Stimulated activated naive CD8-positive, alpha-beta T cell treated with anti-CD3 and anti-CD28 coated beads, Interleukin-15, Interleukin-2, amounts not matched to agents 100 ng/mL and 50 ng/mL, for 24 hours (primary cell): ENCODE measurements around the gene CACNG8.
"Not testable (repeated sequence)": the region's sequence is repeated elsewhere in the genome, so short reads cannot be mapped to it uniquely, and the experiment has no call there.

ENCODE experiments used
- H3K27ac Mint-ChIP-seq: one replicate; pipeline ENCODE4 v1.8.0; 2021; ENCODE audit warnings: mild to moderate bottlenecking, mixed read lengths
- H3K27me3 Mint-ChIP-seq: one replicate; pipeline ENCODE4 v1.8.0; 2021; ENCODE audit warnings: mixed read lengths
- H3K36me3 Mint-ChIP-seq: one replicate; pipeline ENCODE4 v1.8.0; 2021; ENCODE audit warnings: low read depth, mixed read lengths
- H3K4me1 Mint-ChIP-seq: one replicate; pipeline ENCODE4 v1.8.0; 2021; ENCODE audit warnings: low read depth, mixed read lengths
- H3K4me3 Mint-ChIP-seq: one replicate; pipeline ENCODE4 v1.8.0; 2021; ENCODE audit warnings: mild to moderate bottlenecking, mixed read lengths
- H3K9me3 Mint-ChIP-seq: one replicate; pipeline ENCODE4 v1.8.0; 2021; ENCODE audit warnings: mixed read lengths

CACNG8 gene

GRCh38 chr19:53962887-53963431, at the start of gene CACNG8:
Gene CACNG8 (plus strand): TSS chr19:53962937.
- Mint-ChIP-seq H3K9me3 (no peaks in the 10 kb centered on the region), H3K36me3 (no peaks in the 10 kb centered on the region), H3K27me3 (peaks cover 74% of the 10 kb centered on the region), H3K4me3 (no peak within 1 kb of the TSS), H3K4me1 (no peaks in the 10 kb centered on the region), H3K27ac (no peak within 1 kb of the TSS)

- H3K4me1 Mint-ChIP-seq, result no peaks in the 10 kb centered on the region
- H3K9me3 Mint-ChIP-seq, result no peaks in the 10 kb centered on the region
- no peak overlapping the region for H3K4me3 Mint-ChIP-seq
- H3K27me3 Mint-ChIP-seq, result peaks cover 39% of the 10 kb centered on the region
- H3K27ac Mint-ChIP-seq, result no peak overlapping the region
- H3K36me3 Mint-ChIP-seq, result no peaks in the 10 kb centered on the region
Observed at GRCh38 chr19:53915000-53915399, 47.7 kb upstream of the CACNG8 start.

- peaks cover 30% of the 10 kb centered on the region for H3K27me3 Mint-ChIP-seq
Observed at GRCh38 chr19:53916004-53916403, 46.7 kb upstream of the CACNG8 start.

GRCh38 chr19:53917356-53917755, 45.4 kb upstream of the CACNG8 start:
- Mint-ChIP-seq H3K9me3 (no peaks in the 10 kb centered on the region), H3K4me1 (no peaks in the 10 kb centered on the region), H3K27me3 (peaks cover 17% of the 10 kb centered on the region), H3K4me3 (no peak overlapping the region), H3K27ac (no peak overlapping the region), H3K36me3 (no peaks in the 10 kb centered on the region)

More at GRCh38 chr19:53916004-53916403, 46.7 kb upstream of the CACNG8 start:
- no peaks in the 10 kb centered on the region for H3K36me3 Mint-ChIP-seq
- H3K27ac Mint-ChIP-seq, result no peak overlapping the region
- H3K4me1 Mint-ChIP-seq, result no peaks in the 10 kb centered on the region
- H3K4me3 Mint-ChIP-seq, result no peak overlapping the region
- no peaks in the 10 kb centered on the region for H3K9me3 Mint-ChIP-seq

- Mint-ChIP-seq H3K4me3 (no peak overlapping the region), H3K27me3 (peaks cover 6% of the 10 kb centered on the region), H3K36me3 (no peaks in the 10 kb centered on the region), H3K27ac (no peak overlapping the region), H3K4me1 (no peaks in the 10 kb centered on the region), H3K9me3 (peaks cover 10% of the 10 kb centered on the region)
Observed at GRCh38 chr19:53927739-53928138, 35.0 kb upstream of the CACNG8 start.

GRCh38 chr19:53936029-53936428, 26.7 kb upstream of the CACNG8 start:
- Mint-ChIP-seq H3K27me3 (peaks cover 30% of the 10 kb centered on the region), H3K36me3 (no peaks in the 10 kb centered on the region), H3K9me3 (no peaks in the 10 kb centered on the region), H3K4me1 (no peaks in the 10 kb centered on the region), H3K27ac (no peak overlapping the region), H3K4me3 (no peak overlapping the region)

- Mint-ChIP-seq H3K27ac (no peak overlapping the region), H3K4me3 (no peak overlapping the region), H3K27me3 (peaks cover 65% of the 10 kb centered on the region), H3K36me3 (no peaks in the 10 kb centered on the region), H3K9me3 (no peaks in the 10 kb centered on the region), H3K4me1 (no peaks in the 10 kb centered on the region)
Observed at GRCh38 chr19:53942001-53942786, 20.5 kb upstream of the CACNG8 start.

GRCh38 chr19:53944416-53944815, 18.3 kb upstream of the CACNG8 start:
- H3K36me3 Mint-ChIP-seq, result no peaks in the 10 kb centered on the region
- no peak overlapping the region for H3K27ac Mint-ChIP-seq
- H3K4me1 Mint-ChIP-seq, result no peaks in the 10 kb centered on the region
- H3K9me3 Mint-ChIP-seq, result no peaks in the 10 kb centered on the region
- H3K27me3 Mint-ChIP-seq, result peaks cover 57% of the 10 kb centered on the region
- H3K4me3 Mint-ChIP-seq, result no peak overlapping the region

- Mint-ChIP-seq H3K4me3 (no peak overlapping the region), H3K27ac (no peak overlapping the region), H3K36me3 (no peaks in the 10 kb centered on the region), H3K9me3 (no peaks in the 10 kb centered on the region), H3K4me1 (no peaks in the 10 kb centered on the region), H3K27me3 (peaks cover 52% of the 10 kb centered on the region)
Observed at GRCh38 chr19:53944933-53945332, 17.8 kb upstream of the CACNG8 start.

GRCh38 chr19:53945441-53945840, 17.3 kb upstream of the CACNG8 start:
- Mint-ChIP-seq H3K27ac (no peak overlapping the region), H3K9me3 (no peaks in the 10 kb centered on the region), H3K36me3 (no peaks in the 10 kb centered on the region), H3K27me3 (peaks cover 47% of the 10 kb centered on the region), H3K4me3 (no peak overlapping the region), H3K4me1 (no peaks in the 10 kb centered on the region)

GRCh38 chr19:53945998-53946397, 16.7 kb upstream of the CACNG8 start:
- H3K4me1 Mint-ChIP-seq, result no peaks in the 10 kb centered on the region
- H3K36me3 Mint-ChIP-seq, result no peaks in the 10 kb centered on the region
- H3K27me3 Mint-ChIP-seq, result peaks cover 43% of the 10 kb centered on the region
- no peak overlapping the region for H3K4me3 Mint-ChIP-seq
- H3K9me3 Mint-ChIP-seq, result no peaks in the 10 kb centered on the region
- H3K27ac Mint-ChIP-seq, result no peak overlapping the region

- Mint-ChIP-seq H3K27ac (no peak overlapping the region), H3K27me3 (peaks cover 36% of the 10 kb centered on the region), H3K4me3 (no peak overlapping the region), H3K9me3 (no peaks in the 10 kb centered on the region), H3K4me1 (no peaks in the 10 kb centered on the region), H3K36me3 (no peaks in the 10 kb centered on the region)
Observed at GRCh38 chr19:53947624-53948023, 15.1 kb upstream of the CACNG8 start.

GRCh38 chr19:53948611-53949010, 14.1 kb upstream of the CACNG8 start:
- H3K4me3 Mint-ChIP-seq, H3K36me3 Mint-ChIP-seq, H3K9me3 Mint-ChIP-seq, H3K27ac Mint-ChIP-seq, H3K4me1 Mint-ChIP-seq: not testable (repeated sequence)
- H3K27me3 Mint-ChIP-seq, result peaks cover 29% of the 10 kb centered on the region

- H3K9me3 Mint-ChIP-seq, result no peaks in the 10 kb centered on the region
Observed at GRCh38 chr19:53951436-53951835, 11.3 kb upstream of the CACNG8 start.

GRCh38 chr19:53951947-53952346, 10.8 kb upstream of the CACNG8 start:
- Mint-ChIP-seq H3K4me3 (no peak overlapping the region), H3K36me3 (no peaks in the 10 kb centered on the region), H3K4me1 (no peaks in the 10 kb centered on the region), H3K27ac (no peak overlapping the region), H3K9me3 (no peaks in the 10 kb centered on the region), H3K27me3 (peaks cover 25% of the 10 kb centered on the region)

More at GRCh38 chr19:53951436-53951835, 11.3 kb upstream of the CACNG8 start:
- Mint-ChIP-seq H3K4me1 (no peaks in the 10 kb centered on the region), H3K27ac (no peak overlapping the region), H3K27me3 (peaks cover 25% of the 10 kb centered on the region), H3K36me3 (no peaks in the 10 kb centered on the region), H3K4me3 (no peak overlapping the region)

GRCh38 chr19:53953383-53953782, 9.4 kb upstream of the CACNG8 start:
- no peak overlapping the region for H3K27ac Mint-ChIP-seq
- H3K36me3 Mint-ChIP-seq, result no peaks in the 10 kb centered on the region
- no peak overlapping the region for H3K4me3 Mint-ChIP-seq
- no peaks in the 10 kb centered on the region for H3K9me3 Mint-ChIP-seq
- H3K4me1 Mint-ChIP-seq, result no peaks in the 10 kb centered on the region
- peaks cover 32% of the 10 kb centered on the region for H3K27me3 Mint-ChIP-seq
